Prostate gland (tissue), 2 donors: ENCODE data around the gene DSCAML1. TPM values are rescaled to one million over a fixed set of nuclear protein-coding genes. Genes with fewer than 3 reads are reported as not detected.
"Not testable (repeated sequence)": the region's sequence is repeated elsewhere in the genome, so short reads cannot be mapped to it uniquely, and the experiment has no call there.

ENCODE experiments used
- DNase-seq: peaks from one replicate; pipeline ENCODE4 v3.0.0-alpha.2; 2019; ENCODE audit warnings: low spot score
- H3K27ac ChIP-seq, 2 donors: fragments of 200-600 bp; sonication (generic); 2 replicates each; pipeline ENCODE4 v1.5.1; 2017 to 2019
- H3K27me3 ChIP-seq: fragments of 200-600 bp; sonication (generic); replicated peaks from 2 replicates; pipeline ENCODE4 v1.5.1; 2019; ENCODE audit not compliant: insufficient read depth
- H3K36me3 ChIP-seq, 2 donors: fragments of 200-600 bp; sonication (generic); 1 replicate in 1 of 2; 2 replicates in 1 of 2; pipeline versions ENCODE4 v1.5.1 to v1.8.1; 2017 to 2019
- H3K4me1 ChIP-seq: fragments of 200-600 bp; sonication (generic); replicated peaks from 2 replicates; pipeline ENCODE4 v1.5.1; 2019
- H3K4me3 ChIP-seq, 2 donors: fragments of 200-600 bp; sonication (generic); 2 replicates each; pipeline ENCODE4 v1.5.1; 2017 to 2019
- H3K9me3 ChIP-seq: fragments of 200-600 bp; sonication (generic); 2 replicates; pipeline ENCODE4 v1.5.1; 2017
- POLR2A ChIP-seq: fragments of 450-650 bp; IDR thresholded peaks from one replicate; pipeline ENCODE4 v1.6.1; 2016; ENCODE audit warnings: antibody characterized with exemption, mild to moderate bottlenecking
- POLR2AphosphoS5 ChIP-seq: sonication (generic); formaldehyde crosslinking; IDR thresholded peaks from one replicate; pipeline ENCODE4 v1.6.1; 2017; ENCODE audit warnings: antibody characterized with exemption
- WGBS: methylation state at CpG from one replicate; pipeline ENCODE4 v1.1.5; 2018; 5-methylcytosine and 5-hydroxymethylcytosine counted together
- intact Hi-C: fragments of 100-400 bp; cut with DNase I; formaldehyde crosslinking; loops from one replicate; pipeline ENCODE4 v1.14.2; 2022
- total RNA-seq, 2 donors: library from RNA; depleted of rRNA; stranded (reverse); fragments of >200 nt; gene quantifications; one replicate each; pipeline ENCODE4 v1.1.0, GENCODE V29; 2016
- TF ChIP-seq, protein P1 (sequence below), 4 experiments: fragments of 200-600 bp in 2 of 4; fragments of 450-650 bp in 2 of 4; sonication (generic) in 2 of 4; IDR thresholded peaks; 1 replicate in 3 of 4; 2 replicates in 1 of 4; pipeline ENCODE4 v1.5.1; 2016 to 2019; ENCODE audit warnings: antibody characterized with exemption in 4 of 4, mild to moderate bottlenecking in 2 of 4, moderate library complexity in 2 of 4

Gene DSCAML1
- total RNA-seq, 2 donors from 2014 or later = 0.14 to 2.8 TPM

DNA sequence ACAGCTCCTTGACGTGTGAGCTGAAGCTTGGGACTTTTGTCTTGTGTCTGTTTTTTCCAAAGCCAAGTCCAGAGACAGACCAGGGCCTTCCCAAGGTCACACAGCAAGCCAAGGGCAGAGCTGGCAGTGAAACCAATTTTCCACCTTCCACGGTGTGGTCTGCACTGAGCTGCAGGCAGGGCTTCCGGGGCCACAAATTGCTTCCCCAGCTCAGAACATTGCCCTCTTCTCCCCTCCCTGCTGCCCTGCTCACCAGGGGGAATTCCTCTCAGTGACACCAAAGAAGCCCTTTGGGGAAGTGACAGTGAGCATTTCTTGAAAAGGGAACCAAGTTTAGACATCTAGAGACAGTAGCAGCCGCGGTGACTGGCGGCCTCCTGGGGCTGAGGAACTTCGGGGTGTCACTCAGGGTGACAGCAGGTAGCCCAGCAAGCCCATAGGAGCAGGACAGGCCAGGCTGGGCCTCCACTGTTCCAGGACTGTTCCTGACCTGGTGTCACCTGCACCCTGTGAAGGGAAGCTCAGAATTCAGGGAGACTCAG lies 18.3 kb upstream of the DSCAML1 start:
- Histone ChIP-seq H3K36me3 (no peaks in the 10 kb centered on the region), H3K27ac (peak overlapping the region; percentile 18 to 49), H3K4me1 (peaks cover 5% of the 10 kb centered on the region), H3K27me3 (no peaks in the 10 kb centered on the region), H3K4me3 (no peak overlapping the region), H3K9me3 (no peaks in the 10 kb centered on the region)
- no peak for DNase-seq
- intact Hi-C loops = loop anchor here (5.0 kb wide), 2 partner anchors 237 to 373 kb away; no protein-coding TSS in a partner anchor
- TF ChIP-seq POLR2A = no peak
- no peak for TF ChIP-seq POLR2AphosphoS5
- TF ChIP-seq, protein P1, sequence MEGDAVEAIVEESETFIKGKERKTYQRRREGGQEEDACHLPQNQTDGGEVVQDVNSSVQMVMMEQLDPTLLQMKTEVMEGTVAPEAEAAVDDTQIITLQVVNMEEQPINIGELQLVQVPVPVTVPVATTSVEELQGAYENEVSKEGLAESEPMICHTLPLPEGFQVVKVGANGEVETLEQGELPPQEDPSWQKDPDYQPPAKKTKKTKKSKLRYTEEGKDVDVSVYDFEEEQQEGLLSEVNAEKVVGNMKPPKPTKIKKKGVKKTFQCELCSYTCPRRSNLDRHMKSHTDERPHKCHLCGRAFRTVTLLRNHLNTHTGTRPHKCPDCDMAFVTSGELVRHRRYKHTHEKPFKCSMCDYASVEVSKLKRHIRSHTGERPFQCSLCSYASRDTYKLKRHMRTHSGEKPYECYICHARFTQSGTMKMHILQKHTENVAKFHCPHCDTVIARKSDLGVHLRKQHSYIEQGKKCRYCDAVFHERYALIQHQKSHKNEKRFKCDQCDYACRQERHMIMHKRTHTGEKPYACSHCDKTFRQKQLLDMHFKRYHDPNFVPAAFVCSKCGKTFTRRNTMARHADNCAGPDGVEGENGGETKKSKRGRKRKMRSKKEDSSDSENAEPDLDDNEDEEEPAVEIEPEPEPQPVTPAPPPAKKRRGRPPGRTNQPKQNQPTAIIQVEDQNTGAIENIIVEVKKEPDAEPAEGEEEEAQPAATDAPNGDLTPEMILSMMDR (IDR thresholded peaks at IDR 0.05) = no peak
- WGBS = 64% methylated on average over 7 of the region's 7 CpGs

DNA sequence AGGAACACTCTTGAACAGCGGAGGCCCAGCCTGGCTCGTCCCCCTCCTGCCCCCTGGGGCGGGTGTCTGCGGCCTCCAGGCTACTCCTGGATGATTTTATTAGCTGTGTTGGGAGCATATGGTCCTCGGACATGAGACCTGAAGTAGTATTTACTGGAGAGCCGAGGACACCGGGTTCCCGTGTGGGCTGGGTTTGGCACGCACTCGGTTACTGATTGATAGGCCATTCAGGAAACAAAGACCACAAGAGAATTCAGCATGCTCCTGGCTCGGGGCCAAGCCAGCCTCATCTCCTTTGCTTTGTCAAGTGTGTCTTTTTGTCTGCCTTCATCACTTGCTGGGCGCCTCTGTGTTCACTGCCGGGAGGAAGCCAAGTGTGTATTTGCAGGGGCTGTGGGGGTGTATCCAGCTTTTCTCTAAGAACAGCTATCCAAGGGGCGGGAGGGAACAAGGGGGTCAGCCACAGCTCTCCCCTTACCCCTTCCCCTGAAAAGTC lies 17.8 kb upstream of the DSCAML1 start:
- H3K27ac ChIP-seq = peak overlapping the region; percentile 18 to 49
- H3K9me3 ChIP-seq = no peaks in the 10 kb centered on the region
- 11% methylated on average over 14 of the region's 14 CpGs for WGBS
- no peak overlapping the region for H3K4me3 ChIP-seq
- H3K4me1 ChIP-seq = peaks cover 5% of the 10 kb centered on the region
- H3K27me3 ChIP-seq = no peaks in the 10 kb centered on the region
- TF ChIP-seq POLR2AphosphoS5 = peak; percentile 71
- TF ChIP-seq, protein P1 (IDR thresholded peaks at IDR 0.05) = no peak
- TF ChIP-seq POLR2A = no peak
- intact Hi-C loops = loop anchor here (5.0 kb wide), 2 partner anchors 237 to 373 kb away; no protein-coding TSS in a partner anchor
- peak; percentile 46 for DNase-seq
- no peaks in the 10 kb centered on the region for H3K36me3 ChIP-seq

DNA sequence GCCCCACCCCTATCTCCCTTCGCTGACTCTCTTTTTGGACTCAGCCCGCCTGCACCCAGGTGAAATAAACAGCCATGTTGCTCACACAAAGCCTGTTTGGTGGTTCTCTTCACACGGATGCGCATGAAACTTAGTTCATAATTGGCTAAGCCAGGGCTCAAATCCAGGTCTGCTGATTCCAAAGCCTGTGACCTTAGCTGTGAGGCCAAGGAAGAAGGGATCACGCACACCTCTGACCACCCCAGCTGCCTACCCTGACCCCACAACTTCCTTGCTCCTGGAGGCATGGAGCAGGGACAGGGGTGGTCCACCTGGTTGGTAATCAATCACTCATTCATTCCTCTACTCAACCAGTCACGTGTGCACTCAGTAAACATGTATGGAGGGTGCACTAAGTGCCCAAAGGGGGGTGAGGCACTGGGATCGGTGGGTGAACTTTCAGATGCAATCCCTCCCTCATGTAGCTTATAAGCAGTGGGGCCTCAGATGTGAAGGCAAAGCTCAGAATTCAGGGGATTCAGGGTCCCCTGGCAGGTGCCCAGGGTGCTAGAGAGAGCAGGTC lies 17.3 kb upstream of the DSCAML1 start:
- H3K36me3 ChIP-seq = no peaks in the 10 kb centered on the region
- H3K27ac ChIP-seq = no peak overlapping the region
- H3K4me1 ChIP-seq = peaks cover 5% of the 10 kb centered on the region
- TF ChIP-seq, protein P1 (IDR thresholded peaks at IDR 0.05) = no peak
- TF ChIP-seq POLR2A (no peak), POLR2AphosphoS5 (no peak)
- no peak for DNase-seq
- no peaks in the 10 kb centered on the region for H3K27me3 ChIP-seq
- no peak overlapping the region for H3K4me3 ChIP-seq
- 78% methylated on average over 7 of the region's 7 CpGs for WGBS
- H3K9me3 ChIP-seq = no peaks in the 10 kb centered on the region
- intact Hi-C loops = no loop called here

DNA sequence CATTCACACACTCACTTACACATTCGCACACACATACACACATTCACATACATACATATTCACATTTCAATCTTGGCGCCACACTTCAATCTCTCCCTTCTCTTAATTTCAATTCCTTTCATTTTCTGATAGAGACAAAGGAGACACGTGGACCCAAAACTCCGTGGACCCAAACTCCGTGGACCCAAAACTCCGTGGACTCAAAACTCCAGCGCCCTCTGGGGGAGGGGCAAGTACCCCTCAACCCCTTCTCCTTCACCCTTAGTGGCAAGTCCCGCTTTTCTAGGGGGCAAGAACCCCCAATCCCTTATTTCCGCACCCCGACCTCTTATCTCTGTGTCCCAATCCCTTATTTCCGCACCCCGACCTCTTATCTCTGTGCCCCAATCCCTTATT lies 13.0 kb upstream of the DSCAML1 start:
- H3K4me3 ChIP-seq, H3K9me3 ChIP-seq, H3K36me3 ChIP-seq, H3K27me3 ChIP-seq, DNase-seq, intact Hi-C loops, H3K4me1 ChIP-seq, H3K27ac ChIP-seq: not testable (repeated sequence)
- WGBS = 93% methylated on average over 12 of the region's 12 CpGs

DNA sequence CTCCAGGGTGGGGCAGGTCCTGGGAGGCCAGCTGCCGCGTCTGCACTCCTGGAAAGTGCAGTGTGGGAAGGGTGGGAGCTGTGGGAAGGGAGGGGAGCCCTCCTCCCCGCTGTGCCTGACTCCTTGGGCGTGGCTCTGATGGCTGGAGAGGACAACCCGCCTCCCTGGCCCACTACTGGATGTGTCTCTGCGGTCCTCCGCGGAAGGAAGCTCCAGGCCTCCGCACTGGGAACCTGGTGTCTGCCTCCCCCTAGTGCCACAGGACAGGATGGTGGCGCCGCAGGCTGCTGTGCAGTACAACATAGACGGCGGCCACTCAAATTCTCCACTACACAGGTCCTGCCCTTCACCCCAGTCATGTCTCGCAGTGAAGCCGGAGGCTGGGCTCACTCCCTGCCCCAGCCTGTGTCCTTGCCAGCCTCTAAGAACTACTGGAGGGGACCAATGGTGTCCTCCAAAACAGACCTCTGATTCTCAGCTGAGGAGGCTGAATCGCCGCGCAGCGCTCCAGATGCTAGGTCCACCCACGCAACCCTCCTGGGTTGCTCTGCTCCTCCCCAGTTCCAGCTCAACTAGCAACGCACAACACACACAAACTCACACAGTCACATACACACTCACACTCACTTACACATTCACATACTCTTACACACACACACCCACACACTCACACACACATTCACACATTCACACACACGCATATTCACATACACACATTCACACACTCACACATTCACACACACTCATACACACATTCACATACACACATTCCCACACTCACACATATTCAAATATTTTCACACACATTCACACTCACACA lies 12.4 kb upstream of the DSCAML1 start:
- H3K27me3 ChIP-seq = no peaks in the 10 kb centered on the region
- H3K36me3 ChIP-seq = no peaks in the 10 kb centered on the region
- no peak overlapping the region for H3K27ac ChIP-seq
- H3K9me3 ChIP-seq = no peaks in the 10 kb centered on the region
- peak; percentile 19 for DNase-seq
- intact Hi-C loops = loop anchor here (5.0 kb wide), 1 partner anchor 138 kb away; no protein-coding TSS in a partner anchor
- H3K4me3 ChIP-seq = no peak overlapping the region
- 40% methylated on average over 18 of the region's 22 CpGs for WGBS
- TF ChIP-seq, protein P1 (IDR thresholded peaks at IDR 0.05) = peak in 2 of 4 experiments; percentile 48 to 55
- no peak for TF ChIP-seq POLR2AphosphoS5
- no peaks in the 10 kb centered on the region for H3K4me1 ChIP-seq
